ENCODE measurements around the gene DPYD. TPM values are rescaled to one million over a fixed set of nuclear protein-coding genes. Genes with fewer than 3 reads are reported as not detected.

The DPYD gene
- polyA plus RNA-seq, 2 donors: 6.7 to 10.0 TPM

DNA sequence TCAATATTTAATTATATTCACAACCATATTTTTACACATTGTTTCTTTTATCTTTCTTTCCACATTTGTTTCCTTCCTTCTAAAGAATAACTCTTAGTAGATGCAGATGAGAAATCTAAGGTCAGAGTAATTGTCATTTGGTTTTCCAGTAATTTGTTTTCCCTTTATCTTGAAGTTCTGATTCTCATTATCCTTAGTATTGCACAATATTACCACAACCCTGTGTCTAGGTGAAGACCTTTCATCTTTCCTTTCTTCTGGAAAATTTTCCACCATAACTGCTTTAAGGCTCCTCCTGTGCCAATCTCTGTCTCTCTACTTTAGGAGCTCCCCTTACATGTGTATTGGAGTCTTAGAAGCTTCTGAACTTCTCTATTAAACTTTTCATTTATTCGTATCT is 209.0 kb downstream of the DPYD start:
- Histone ChIP-seq H3K4me3 (ENCODE audit: low read depth in 1 of 2, low read length in 2 of 2) (no peak overlapping the region), H3K36me3 (ENCODE audit: control insufficient read depth in 2 of 2, insufficient read depth in 2 of 2, low read length in 1 of 2) (peaks cover 0 to 4% of the 10 kb centered on the region in 2 donors)

GRCh38 chr1:97693601-97694000 is 227.2 kb downstream of the DPYD start:
- H3K4me3 ChIP-seq (ENCODE audit: low read depth in 1 of 2, low read length in 2 of 2): no peak overlapping the region
- no peaks in the 10 kb centered on the region for H3K9me3 ChIP-seq (ENCODE audit: control insufficient read depth in 2 of 2, insufficient read depth in 1 of 2, low read depth in 1 of 2, low read length in 1 of 2)
- no peaks in the 10 kb centered on the region for H3K36me3 ChIP-seq (ENCODE audit: control insufficient read depth in 2 of 2, insufficient read depth in 2 of 2, low read length in 1 of 2)
- WGBS, 2 donors: 94 to 96% methylated on average over 1 of the region's 1 CpG
- H3K27ac ChIP-seq (ENCODE audit: low read depth in 2 of 2, low read length in 1 of 2): no peak overlapping the region
- H3K4me1 ChIP-seq (ENCODE audit: control insufficient read depth in 2 of 2, insufficient read depth in 2 of 2, low read length in 1 of 2): no peaks in the 10 kb centered on the region
- no peaks in the 10 kb centered on the region for H3K27me3 ChIP-seq (ENCODE audit: control insufficient read depth in 1 of 2, insufficient read depth in 2 of 2, low read length in 2 of 2)

More for the DNA sequence above, 209.0 kb downstream of the DPYD start:
- Histone ChIP-seq H3K27ac (ENCODE audit: low read depth in 2 of 2, low read length in 1 of 2) (no peak overlapping the region), H3K9me3 (ENCODE audit: control insufficient read depth in 2 of 2, insufficient read depth in 1 of 2, low read depth in 1 of 2, low read length in 1 of 2) (no peaks in the 10 kb centered on the region), H3K4me1 (ENCODE audit: control insufficient read depth in 2 of 2, insufficient read depth in 2 of 2, low read length in 1 of 2) (no peaks in the 10 kb centered on the region), H3K27me3 (ENCODE audit: control insufficient read depth in 1 of 2, insufficient read depth in 2 of 2, low read length in 2 of 2) (no peaks in the 10 kb centered on the region)
- WGBS, 2 donors: 96 to 100% methylated on average over 1 of the region's 1 CpG

DNA sequence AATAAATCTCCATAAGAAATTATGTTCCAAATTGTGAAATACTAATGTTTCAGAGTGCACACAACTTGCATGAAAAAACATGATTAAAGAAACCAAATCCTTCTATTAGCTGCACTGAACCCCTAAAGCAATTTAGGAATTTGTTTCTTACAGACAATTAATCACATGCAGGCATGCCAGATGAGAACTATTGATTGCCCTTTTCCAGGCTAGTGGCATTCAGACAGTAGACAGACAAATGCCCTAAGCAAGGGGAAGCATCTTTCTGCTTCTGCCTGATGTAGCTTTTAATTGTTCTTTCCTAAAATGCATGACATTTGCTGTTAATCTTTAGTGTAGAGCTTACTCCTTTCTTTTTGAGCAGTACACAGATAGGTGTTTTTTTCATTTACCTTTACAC is 229.5 kb downstream of the DPYD start:
- Histone ChIP-seq H3K27me3 (ENCODE audit: control insufficient read depth in 1 of 2, insufficient read depth in 2 of 2, low read length in 2 of 2) (no peaks in the 10 kb centered on the region), H3K36me3 (ENCODE audit: control insufficient read depth in 2 of 2, insufficient read depth in 2 of 2, low read length in 1 of 2) (no peaks in the 10 kb centered on the region), H3K4me1 (ENCODE audit: control insufficient read depth in 2 of 2, insufficient read depth in 2 of 2, low read length in 1 of 2) (no peaks in the 10 kb centered on the region), H3K27ac (ENCODE audit: low read depth in 2 of 2, low read length in 1 of 2) (no peak overlapping the region), H3K9me3 (ENCODE audit: control insufficient read depth in 2 of 2, insufficient read depth in 1 of 2, low read depth in 1 of 2, low read length in 1 of 2) (no peaks in the 10 kb centered on the region), H3K4me3 (ENCODE audit: low read depth in 1 of 2, low read length in 2 of 2) (no peak overlapping the region)

- H3K27me3 ChIP-seq (ENCODE audit: control insufficient read depth in 1 of 2, insufficient read depth in 2 of 2, low read length in 2 of 2): no peaks in the 10 kb centered on the region
- H3K27ac ChIP-seq (ENCODE audit: low read depth in 2 of 2, low read length in 1 of 2): no peak overlapping the region
- no peaks in the 10 kb centered on the region for H3K36me3 ChIP-seq (ENCODE audit: control insufficient read depth in 2 of 2, insufficient read depth in 2 of 2, low read length in 1 of 2)
- H3K9me3 ChIP-seq (ENCODE audit: control insufficient read depth in 2 of 2, insufficient read depth in 1 of 2, low read depth in 1 of 2, low read length in 1 of 2): no peaks in the 10 kb centered on the region
- WGBS, 2 donors: 92% methylated on average over 2 of the region's 2 CpGs
- H3K4me1 ChIP-seq (ENCODE audit: control insufficient read depth in 2 of 2, insufficient read depth in 2 of 2, low read length in 1 of 2): no peaks in the 10 kb centered on the region
- no peak overlapping the region for H3K4me3 ChIP-seq (ENCODE audit: low read depth in 1 of 2, low read length in 2 of 2)
Observed at GRCh38 chr1:97685360-97685759, 235.5 kb downstream of the DPYD start.

GRCh38 chr1:97680894-97681293 is 239.9 kb downstream of the DPYD start:
- no peaks in the 10 kb centered on the region for H3K9me3 ChIP-seq (ENCODE audit: control insufficient read depth in 2 of 2, insufficient read depth in 1 of 2, low read depth in 1 of 2, low read length in 1 of 2)
- peaks cover 0 to 2% of the 10 kb centered on the region in 2 donors for H3K36me3 ChIP-seq (ENCODE audit: control insufficient read depth in 2 of 2, insufficient read depth in 2 of 2, low read length in 1 of 2)
- H3K27ac ChIP-seq (ENCODE audit: low read depth in 2 of 2, low read length in 1 of 2): no peak overlapping the region
- no peaks in the 10 kb centered on the region for H3K4me1 ChIP-seq (ENCODE audit: control insufficient read depth in 2 of 2, insufficient read depth in 2 of 2, low read length in 1 of 2)
- no peaks in the 10 kb centered on the region for H3K27me3 ChIP-seq (ENCODE audit: control insufficient read depth in 1 of 2, insufficient read depth in 2 of 2, low read length in 2 of 2)
- H3K4me3 ChIP-seq (ENCODE audit: low read depth in 1 of 2, low read length in 2 of 2): no peak overlapping the region

DNA sequence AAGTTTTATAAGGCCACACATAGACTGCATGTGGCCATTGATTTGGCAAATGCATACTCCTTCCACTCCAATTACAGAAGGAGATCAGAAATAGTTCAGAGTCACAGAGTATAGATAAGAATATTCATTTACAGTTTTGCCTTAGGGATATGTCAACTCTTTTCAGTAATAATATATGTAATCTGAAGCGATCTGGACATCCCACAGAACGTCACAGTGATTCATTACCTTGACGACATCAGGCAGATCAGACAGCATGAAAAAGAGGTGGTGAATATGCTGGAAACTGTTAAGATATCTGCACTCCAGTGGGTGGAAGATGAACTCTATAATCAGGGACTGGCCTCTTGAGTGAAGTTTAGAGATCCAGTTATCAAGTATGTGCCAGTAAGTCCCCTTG is 240.4 kb downstream of the DPYD start:
- Histone ChIP-seq H3K4me3 (ENCODE audit: low read depth in 1 of 2, low read length in 2 of 2) (no peak overlapping the region), H3K36me3 (ENCODE audit: control insufficient read depth in 2 of 2, insufficient read depth in 2 of 2, low read length in 1 of 2) (peaks cover 0 to 2% of the 10 kb centered on the region in 2 donors), H3K27ac (ENCODE audit: low read depth in 2 of 2, low read length in 1 of 2) (no peak overlapping the region), H3K27me3 (ENCODE audit: control insufficient read depth in 1 of 2, insufficient read depth in 2 of 2, low read length in 2 of 2) (no peaks in the 10 kb centered on the region), H3K4me1 (ENCODE audit: control insufficient read depth in 2 of 2, insufficient read depth in 2 of 2, low read length in 1 of 2) (no peaks in the 10 kb centered on the region), H3K9me3 (ENCODE audit: control insufficient read depth in 2 of 2, insufficient read depth in 1 of 2, low read depth in 1 of 2, low read length in 1 of 2) (no peaks in the 10 kb centered on the region)
- WGBS, 2 donors: 86 to 90% methylated on average over 3 of the region's 3 CpGs

GRCh38 chr1:97677702-97678101 is 243.1 kb downstream of the DPYD start:
- no peaks in the 10 kb centered on the region for H3K27me3 ChIP-seq (ENCODE audit: control insufficient read depth in 1 of 2, insufficient read depth in 2 of 2, low read length in 2 of 2)
- WGBS, 2 donors: 89 to 91% methylated on average over 4 of the region's 4 CpGs
- no peak overlapping the region for H3K27ac ChIP-seq (ENCODE audit: low read depth in 2 of 2, low read length in 1 of 2)
- H3K9me3 ChIP-seq (ENCODE audit: control insufficient read depth in 2 of 2, insufficient read depth in 1 of 2, low read depth in 1 of 2, low read length in 1 of 2): no peaks in the 10 kb centered on the region
- no peak overlapping the region for H3K4me3 ChIP-seq (ENCODE audit: low read depth in 1 of 2, low read length in 2 of 2)
- H3K36me3 ChIP-seq (ENCODE audit: control insufficient read depth in 2 of 2, insufficient read depth in 2 of 2, low read length in 1 of 2): peaks cover 0 to 2% of the 10 kb centered on the region in 2 donors
- no peaks in the 10 kb centered on the region for H3K4me1 ChIP-seq (ENCODE audit: control insufficient read depth in 2 of 2, insufficient read depth in 2 of 2, low read length in 1 of 2)

DNA sequence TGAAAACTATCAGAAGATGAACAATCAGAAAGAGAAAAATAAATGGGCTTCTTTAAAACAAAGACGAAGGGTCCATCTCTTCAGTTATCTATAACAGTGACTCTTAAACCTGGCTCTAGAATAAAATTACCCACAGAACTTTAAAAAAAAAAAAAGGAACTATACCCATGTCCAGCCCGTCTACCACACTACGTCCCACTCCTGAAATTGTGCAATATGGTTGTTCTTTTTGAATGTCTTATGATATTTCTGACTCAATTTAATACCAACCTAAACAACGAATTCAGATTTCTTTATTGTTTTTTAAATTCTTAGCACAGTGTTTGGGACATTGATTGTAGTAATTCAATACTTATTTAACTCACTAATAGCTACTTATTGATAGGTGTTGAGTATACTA is 246.3 kb downstream of the DPYD start:
- Histone ChIP-seq H3K9me3 (ENCODE audit: control insufficient read depth in 2 of 2, insufficient read depth in 1 of 2, low read depth in 1 of 2, low read length in 1 of 2) (no peaks in the 10 kb centered on the region), H3K27me3 (ENCODE audit: control insufficient read depth in 1 of 2, insufficient read depth in 2 of 2, low read length in 2 of 2) (no peaks in the 10 kb centered on the region), H3K4me3 (ENCODE audit: low read depth in 1 of 2, low read length in 2 of 2) (no peak overlapping the region), H3K4me1 (ENCODE audit: control insufficient read depth in 2 of 2, insufficient read depth in 2 of 2, low read length in 1 of 2) (no peaks in the 10 kb centered on the region), H3K27ac (ENCODE audit: low read depth in 2 of 2, low read length in 1 of 2) (no peak overlapping the region), H3K36me3 (ENCODE audit: control insufficient read depth in 2 of 2, insufficient read depth in 2 of 2, low read length in 1 of 2) (no peaks in the 10 kb centered on the region)
- WGBS, 2 donors: 88 to 91% methylated on average over 4 of the region's 4 CpGs

GRCh38 chr1:97668945-97669344 is 251.9 kb downstream of the DPYD start:
- Histone ChIP-seq H3K36me3 (ENCODE audit: control insufficient read depth in 2 of 2, insufficient read depth in 2 of 2, low read length in 1 of 2) (no peaks in the 10 kb centered on the region), H3K27ac (ENCODE audit: low read depth in 2 of 2, low read length in 1 of 2) (no peak overlapping the region), H3K4me3 (ENCODE audit: low read depth in 1 of 2, low read length in 2 of 2) (no peak overlapping the region), H3K27me3 (ENCODE audit: control insufficient read depth in 1 of 2, insufficient read depth in 2 of 2, low read length in 2 of 2) (no peaks in the 10 kb centered on the region), H3K9me3 (ENCODE audit: control insufficient read depth in 2 of 2, insufficient read depth in 1 of 2, low read depth in 1 of 2, low read length in 1 of 2) (no peaks in the 10 kb centered on the region), H3K4me1 (ENCODE audit: control insufficient read depth in 2 of 2, insufficient read depth in 2 of 2, low read length in 1 of 2) (no peaks in the 10 kb centered on the region)
- 38 to 56% methylated on average over 2 of the region's 2 CpGs for WGBS, 2 donors

- no peaks in the 10 kb centered on the region for H3K9me3 ChIP-seq (ENCODE audit: control insufficient read depth in 2 of 2, insufficient read depth in 1 of 2, low read depth in 1 of 2, low read length in 1 of 2)
- 75 to 82% methylated on average over 2 of the region's 2 CpGs for WGBS, 2 donors
- H3K27me3 ChIP-seq (ENCODE audit: control insufficient read depth in 1 of 2, insufficient read depth in 2 of 2, low read length in 2 of 2): no peaks in the 10 kb centered on the region
- no peak overlapping the region for H3K4me3 ChIP-seq (ENCODE audit: low read depth in 1 of 2, low read length in 2 of 2)
- no peaks in the 10 kb centered on the region for H3K36me3 ChIP-seq (ENCODE audit: control insufficient read depth in 2 of 2, insufficient read depth in 2 of 2, low read length in 1 of 2)
- H3K4me1 ChIP-seq (ENCODE audit: control insufficient read depth in 2 of 2, insufficient read depth in 2 of 2, low read length in 1 of 2): no peaks in the 10 kb centered on the region
- H3K27ac ChIP-seq (ENCODE audit: low read depth in 2 of 2, low read length in 1 of 2): no peak overlapping the region
Observed at GRCh38 chr1:97660431-97661105, 260.3 kb downstream of the DPYD start.
